Colon (tissue), 2 donors: ENCODE measurements around the gene TMEM255B.

Source experiments
- FAIRE-seq: peaks from 2 replicates; lab custom pipeline; 2012; peaks lifted over from hg19 to GRCh38; lab: Jason Lieb, UNC
- donor health status: control.
- donor health status: control.

Gene TMEM255B

GRCh38 chr13:113849546-113849945 lies 90.5 kb downstream of the TMEM255B start:
- no peak for FAIRE-seq

GRCh38 chr13:113849981-113850721 lies 91.1 kb downstream of the TMEM255B start:
- no peak for FAIRE-seq

- no peak for FAIRE-seq
Observed at GRCh38 chr13:113850722-113851479, 91.9 kb downstream of the TMEM255B start.

DNA sequence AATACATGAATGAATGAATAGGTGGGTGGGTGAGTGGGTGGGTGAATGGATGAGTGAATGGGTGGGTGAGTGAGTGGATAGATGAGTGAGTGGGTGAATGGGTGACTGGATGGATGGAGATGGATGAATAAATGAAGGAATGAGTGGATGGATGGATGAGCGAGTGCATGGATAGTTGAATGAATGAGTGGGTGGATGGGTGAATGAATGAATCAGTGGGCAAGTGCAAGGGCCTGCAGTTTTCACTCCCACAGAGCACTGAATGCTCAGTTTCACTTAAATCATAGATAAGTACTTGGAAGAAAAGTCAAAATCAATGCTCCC lies 92.4 kb downstream of the TMEM255B start:
- FAIRE-seq, result no peak

- no peak for FAIRE-seq
Observed at GRCh38 chr13:113851826-113852535, 93.0 kb downstream of the TMEM255B start.

DNA sequence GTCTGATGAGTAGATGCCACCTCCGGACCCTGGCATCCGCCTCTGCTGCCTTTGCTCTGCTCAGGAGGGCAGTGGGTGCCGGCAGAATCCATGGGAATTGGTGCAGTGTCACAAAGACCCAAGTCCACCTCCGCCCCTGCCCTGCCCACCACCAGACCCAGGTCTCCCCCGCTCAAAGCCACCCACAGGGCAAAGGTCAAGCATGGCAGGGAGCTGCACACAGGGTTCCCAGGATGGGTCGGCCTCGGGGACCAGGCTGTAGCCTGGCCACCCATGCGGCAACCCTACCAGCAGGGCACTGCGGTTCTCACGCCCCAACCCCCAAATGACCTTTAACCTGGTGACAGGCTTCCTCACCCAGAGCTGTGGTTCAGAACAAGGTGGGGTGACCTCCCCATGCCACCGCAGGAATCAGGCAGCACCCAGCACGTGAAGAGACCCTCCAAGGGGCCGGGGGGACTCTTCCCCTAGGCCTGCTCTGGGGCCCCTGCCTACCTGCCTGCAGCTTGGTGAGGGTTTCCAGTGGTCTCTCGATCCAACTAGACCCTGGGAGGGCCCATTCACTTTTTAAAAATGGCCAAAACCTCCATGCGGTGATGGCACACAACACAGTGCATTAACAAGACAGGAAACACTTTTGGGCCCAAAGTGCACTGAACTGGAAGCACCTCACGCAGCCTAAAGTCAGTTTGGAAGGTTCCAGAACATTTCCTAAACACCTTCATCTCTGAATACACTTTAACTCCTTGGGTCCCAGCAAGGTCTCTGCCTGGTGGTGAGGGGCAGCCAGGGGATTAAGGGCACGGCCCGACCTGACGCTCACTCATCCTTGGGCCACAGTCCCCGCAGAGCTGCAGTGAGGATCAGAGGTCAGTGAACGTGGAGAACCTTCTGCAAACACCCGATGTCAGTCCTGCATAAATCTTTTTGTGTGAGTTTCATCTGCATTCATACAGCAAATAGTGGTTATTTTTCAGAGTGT lies 93.8 kb downstream of the TMEM255B start:
- FAIRE-seq, result no peak

DNA sequence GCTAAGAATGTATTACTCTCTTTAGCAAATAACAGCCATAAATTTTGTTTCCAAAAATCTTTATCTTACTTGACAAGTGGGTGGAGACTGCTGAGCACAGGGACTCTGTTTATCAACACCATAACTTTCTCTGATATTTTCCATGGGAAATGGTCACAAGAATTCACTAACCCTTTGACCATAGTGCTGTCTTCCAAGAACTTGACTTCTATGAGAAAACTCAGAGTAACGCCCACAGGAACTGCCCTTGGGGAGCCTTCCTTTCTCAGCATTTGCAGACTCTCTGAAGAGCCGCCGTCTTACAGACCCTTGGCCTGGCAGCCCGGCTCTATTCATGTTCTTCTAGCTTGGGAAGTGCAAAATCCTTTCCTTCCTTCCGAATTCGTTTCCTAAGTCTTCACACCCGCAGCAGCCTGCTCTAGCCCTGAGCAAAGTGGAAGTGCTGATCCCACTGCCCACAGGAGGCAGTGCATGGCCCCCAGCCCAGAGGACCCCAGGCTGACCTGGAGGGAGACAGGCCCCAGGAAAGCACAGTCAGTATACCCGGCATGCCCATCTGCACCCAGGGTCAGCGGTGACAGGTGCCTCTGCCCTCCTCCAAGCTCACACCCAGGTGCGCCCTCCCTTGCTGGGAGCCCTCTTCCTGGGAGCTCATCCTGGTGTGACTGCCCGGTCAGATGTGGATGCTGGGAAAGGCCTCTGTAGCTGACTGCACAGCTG lies 94.7 kb downstream of the TMEM255B start:
- no peak for FAIRE-seq

- no peak for FAIRE-seq
Observed at GRCh38 chr13:113854238-113855011, 95.4 kb downstream of the TMEM255B start.

GRCh38 chr13:113855012-113855921 lies 96.2 kb downstream of the TMEM255B start:
- FAIRE-seq, result no peak

DNA sequence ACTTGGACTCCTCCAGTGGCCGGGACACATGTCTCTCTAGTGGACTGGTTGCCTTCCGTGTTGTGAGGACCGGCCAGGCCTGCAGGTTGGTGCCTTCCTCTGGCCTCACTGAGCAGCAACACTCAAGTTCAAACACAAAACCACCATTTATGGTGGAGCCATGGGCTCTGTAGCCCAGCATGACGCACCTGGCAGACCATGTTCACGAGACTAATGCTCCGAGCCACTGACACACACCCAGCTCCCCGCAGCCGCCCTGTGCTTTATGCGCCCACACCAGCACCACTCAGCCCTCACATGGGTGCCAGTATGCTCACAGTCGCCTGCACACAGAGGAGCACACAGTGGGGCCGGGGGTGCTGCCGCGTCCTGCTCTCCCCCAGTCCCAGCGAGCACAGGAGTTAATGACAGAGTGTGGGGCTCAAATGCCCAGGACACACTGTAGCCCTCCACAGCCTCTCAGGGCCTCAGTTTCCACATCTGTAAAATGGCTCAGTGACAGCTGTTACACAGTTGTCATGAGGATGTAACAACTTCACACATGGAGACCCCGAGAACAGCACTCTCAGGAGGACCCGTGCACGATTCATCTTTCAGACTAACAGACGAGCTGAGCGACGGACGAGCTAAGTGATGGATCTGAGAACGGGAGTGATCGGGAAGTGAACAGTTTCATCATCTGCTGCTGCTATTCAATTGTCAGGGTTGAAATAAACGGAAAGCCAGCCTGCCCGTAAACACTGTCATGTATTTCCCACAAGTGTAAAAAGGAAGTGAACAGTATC lies 97.1 kb downstream of the TMEM255B start:
- no peak for FAIRE-seq

- FAIRE-seq, result no peak
Observed at GRCh38 chr13:113856716-113857065, 97.7 kb downstream of the TMEM255B start.

DNA sequence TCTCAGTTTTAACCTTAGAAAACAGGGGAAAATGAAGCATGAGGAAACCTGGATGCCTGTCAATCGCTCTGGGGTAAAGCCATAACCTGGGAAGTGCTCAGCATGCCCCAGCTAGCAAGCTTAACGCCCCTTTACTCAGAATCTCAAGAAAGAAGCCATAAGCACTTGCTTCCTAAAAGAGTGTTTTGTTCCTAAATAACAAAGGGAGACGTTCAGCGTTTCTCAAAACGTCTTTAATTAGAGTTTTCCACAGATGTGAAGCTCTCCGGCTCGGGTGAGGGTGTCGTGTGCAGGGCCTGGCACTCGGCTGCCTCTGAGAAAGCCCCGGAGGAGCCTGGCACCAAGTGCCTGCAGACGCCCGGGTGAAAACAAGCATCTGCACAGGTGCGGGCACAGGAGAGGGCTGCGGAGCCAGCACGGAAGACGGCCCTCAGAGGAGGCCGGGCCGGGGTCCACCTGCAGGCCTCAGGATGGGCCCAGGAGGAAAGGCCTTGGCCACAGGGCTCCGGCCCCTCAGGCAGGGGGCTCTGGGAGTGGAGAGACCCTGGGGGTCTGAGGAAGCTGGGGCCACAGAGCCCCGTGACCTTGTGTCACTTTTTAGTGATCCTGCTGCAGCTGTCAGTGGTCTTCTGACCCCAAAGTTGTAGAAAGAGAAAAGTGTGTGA lies 98.6 kb downstream of the TMEM255B start:
- no peak for FAIRE-seq

DNA sequence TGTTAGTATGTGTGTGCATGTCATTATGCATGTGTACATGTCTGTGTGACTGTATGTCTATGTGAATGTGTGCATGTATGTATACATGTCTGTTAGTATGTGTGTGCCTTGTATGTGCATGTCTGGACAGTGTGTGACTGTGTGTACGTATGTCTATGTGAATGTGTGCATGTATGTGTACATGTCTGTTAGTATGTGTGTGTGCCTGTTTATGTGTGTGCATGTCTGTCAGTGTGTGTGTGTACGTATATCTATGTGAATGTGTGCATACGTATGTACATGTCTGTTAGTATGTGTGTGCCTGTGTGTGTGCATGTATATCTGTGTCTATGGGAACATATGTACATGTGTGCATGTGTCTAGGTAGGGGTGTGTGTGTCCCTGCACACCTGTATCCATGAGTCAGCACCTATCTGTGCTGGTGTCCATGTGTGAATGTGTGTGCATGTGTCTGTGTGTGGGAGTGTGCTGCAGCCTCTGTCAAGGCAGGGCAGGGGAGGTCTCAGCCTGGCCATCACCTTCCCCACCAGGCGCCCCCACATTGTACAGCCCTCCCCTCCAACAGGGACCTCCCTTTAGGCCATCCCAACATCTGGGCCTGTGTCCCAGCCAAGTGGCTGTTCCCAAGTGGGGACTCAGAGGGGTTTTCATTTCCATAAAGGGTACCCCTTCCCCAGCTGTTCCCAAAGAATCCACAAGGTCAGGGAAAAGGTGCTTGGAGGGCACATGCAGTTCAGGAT lies 100.5 kb downstream of the TMEM255B start:
- no peak for FAIRE-seq

DNA sequence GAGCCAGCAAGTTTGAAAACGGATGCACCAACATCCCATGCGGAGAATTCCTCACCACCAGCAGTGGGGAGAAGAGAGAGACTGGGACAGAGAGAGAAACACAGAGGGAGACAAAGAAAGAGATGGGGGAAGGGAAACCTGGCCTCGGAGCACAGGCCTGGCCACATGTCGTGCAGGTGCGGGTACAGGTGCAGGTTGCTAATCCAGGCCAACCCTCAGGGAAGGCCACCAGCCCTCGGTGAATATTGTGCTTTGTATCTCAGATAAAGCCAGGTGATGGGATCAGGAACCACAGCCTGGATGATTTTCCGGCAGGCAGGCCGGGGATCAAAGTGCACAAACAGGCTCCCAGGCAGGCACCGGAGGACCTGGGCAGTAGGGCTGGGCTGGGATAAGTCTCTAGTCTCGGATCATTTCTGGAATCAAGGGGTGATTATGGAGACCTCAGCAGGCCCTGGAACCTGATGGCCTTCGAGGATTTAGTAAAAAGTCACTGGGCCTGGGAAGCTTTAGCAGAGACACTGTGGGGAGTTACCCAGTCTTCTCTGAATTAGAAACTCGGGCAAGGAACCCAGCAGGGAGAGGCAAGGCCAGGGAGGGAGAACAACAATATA lies 101.1 kb downstream of the TMEM255B start:
- no peak for FAIRE-seq

GRCh38 chr13:113860665-113861432 lies 101.8 kb downstream of the TMEM255B start:
- no peak for FAIRE-seq

- FAIRE-seq, result no peak
Observed at GRCh38 chr13:113861433-113862030, 102.5 kb downstream of the TMEM255B start.
